NB4 (cell line): ENCODE data around the gene GRIK4.

Experiments used
- MYC ChIP-seq: IDR thresholded peaks from 2 replicates; pipeline ENCODE4 v1.6.1; 2011; ENCODE audit warnings: low read depth, low read length
- POLR2A ChIP-seq: IDR thresholded peaks from 2 replicates; pipeline ENCODE4 v1.6.1; 2011; ENCODE audit warnings: mild to moderate bottlenecking; ENCODE audit not compliant: insufficient read length; ENCODE audit errors: extremely low read depth
- TF ChIP-seq, protein P1 (sequence below): IDR thresholded peaks from one replicate; pipeline ENCODE4 v1.5.1; 2012; ENCODE audit warnings: low read depth, low read length
- TF ChIP-seq, protein P2 (sequence below): IDR thresholded peaks from 2 replicates; pipeline ENCODE4 v1.6.1; 2011; ENCODE audit warnings: low read depth, low read length

DNA sequence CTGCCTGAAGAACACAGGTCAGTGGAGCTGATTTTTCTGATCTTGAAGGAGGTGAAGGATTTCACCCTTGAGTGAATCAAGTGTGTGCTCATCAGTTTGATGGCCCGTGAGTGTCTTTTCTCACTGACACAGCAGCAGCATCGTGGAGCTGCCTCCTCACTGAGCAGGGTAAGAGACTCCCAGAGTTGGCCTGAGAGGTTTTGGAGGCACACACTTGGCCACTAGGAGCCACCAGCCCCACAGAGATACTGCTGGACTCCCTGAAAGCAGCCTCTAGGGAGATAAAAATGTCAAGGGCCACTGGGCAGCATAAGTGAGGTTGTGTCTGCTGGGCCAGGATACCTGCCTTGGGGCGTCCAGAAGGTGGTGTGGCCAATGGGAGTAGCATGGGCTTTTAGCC is 245.4 kb downstream of the GRIK4 start:
- TF ChIP-seq POLR2A, result no peak
- TF ChIP-seq, protein P1, sequence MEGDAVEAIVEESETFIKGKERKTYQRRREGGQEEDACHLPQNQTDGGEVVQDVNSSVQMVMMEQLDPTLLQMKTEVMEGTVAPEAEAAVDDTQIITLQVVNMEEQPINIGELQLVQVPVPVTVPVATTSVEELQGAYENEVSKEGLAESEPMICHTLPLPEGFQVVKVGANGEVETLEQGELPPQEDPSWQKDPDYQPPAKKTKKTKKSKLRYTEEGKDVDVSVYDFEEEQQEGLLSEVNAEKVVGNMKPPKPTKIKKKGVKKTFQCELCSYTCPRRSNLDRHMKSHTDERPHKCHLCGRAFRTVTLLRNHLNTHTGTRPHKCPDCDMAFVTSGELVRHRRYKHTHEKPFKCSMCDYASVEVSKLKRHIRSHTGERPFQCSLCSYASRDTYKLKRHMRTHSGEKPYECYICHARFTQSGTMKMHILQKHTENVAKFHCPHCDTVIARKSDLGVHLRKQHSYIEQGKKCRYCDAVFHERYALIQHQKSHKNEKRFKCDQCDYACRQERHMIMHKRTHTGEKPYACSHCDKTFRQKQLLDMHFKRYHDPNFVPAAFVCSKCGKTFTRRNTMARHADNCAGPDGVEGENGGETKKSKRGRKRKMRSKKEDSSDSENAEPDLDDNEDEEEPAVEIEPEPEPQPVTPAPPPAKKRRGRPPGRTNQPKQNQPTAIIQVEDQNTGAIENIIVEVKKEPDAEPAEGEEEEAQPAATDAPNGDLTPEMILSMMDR, result no peak
- TF ChIP-seq, protein P2, sequence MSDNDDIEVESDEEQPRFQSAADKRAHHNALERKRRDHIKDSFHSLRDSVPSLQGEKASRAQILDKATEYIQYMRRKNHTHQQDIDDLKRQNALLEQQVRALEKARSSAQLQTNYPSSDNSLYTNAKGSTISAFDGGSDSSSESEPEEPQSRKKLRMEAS, result no peak
- no peak for TF ChIP-seq MYC
